Ramos (cell line): ENCODE results near the gene GPR158.
"Not testable (repeated sequence)": the region's sequence is repeated elsewhere in the genome, so short reads cannot be mapped to it uniquely, and the experiment has no call there.

Experiments
- in situ Hi-C: fragments of 300-500 bp; cut with MboI; formaldehyde crosslinking; loops from one replicate; pipeline ENCODE4 v1.14.3; 2022; ENCODE audit warnings: low sequenced_read_pairs; ENCODE audit not compliant: unreplicated experiment

Gene GPR158

DNA sequence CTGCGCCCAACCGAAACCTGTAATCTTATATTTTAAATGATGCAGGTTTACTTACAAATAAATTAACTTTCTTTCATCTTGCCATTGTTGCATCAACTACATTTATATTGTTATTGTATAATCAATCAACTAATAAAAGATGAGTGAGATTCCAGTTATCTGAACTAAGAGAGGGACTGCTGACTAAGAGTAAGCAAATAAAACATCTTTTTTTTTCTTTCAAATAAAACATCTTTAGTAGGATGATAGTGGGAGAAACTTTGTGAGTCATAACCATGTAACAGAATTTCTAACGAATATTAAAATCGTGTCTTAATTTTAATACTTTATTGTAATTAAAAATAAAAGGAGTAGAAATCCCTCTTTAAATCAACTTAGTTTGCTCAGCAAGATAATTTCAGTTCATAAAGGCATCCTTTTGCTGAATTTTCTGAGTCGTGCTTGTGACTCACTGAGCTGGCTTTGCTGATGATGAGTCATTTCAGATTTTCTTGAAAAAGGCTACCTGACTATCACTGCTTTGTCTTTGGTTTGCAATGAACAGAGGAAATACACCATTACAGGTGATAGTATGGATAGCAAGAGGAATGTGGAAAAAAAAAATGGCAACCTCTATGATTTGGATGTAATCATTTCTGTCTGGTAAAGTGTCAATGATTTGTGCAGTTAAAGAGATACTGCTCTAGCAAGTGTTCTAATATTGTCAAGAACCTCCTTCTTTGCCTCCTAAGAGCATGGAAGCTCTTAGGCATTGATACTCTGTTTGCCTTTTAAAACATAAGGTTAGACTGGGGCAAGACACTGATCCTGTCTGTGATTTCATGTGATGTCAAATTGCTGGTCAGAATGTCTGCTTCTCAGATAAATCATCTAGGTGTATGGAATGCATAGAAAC is 119.5 kb downstream of the GPR158 start:
- in situ Hi-C loops = no loop called here

DNA sequence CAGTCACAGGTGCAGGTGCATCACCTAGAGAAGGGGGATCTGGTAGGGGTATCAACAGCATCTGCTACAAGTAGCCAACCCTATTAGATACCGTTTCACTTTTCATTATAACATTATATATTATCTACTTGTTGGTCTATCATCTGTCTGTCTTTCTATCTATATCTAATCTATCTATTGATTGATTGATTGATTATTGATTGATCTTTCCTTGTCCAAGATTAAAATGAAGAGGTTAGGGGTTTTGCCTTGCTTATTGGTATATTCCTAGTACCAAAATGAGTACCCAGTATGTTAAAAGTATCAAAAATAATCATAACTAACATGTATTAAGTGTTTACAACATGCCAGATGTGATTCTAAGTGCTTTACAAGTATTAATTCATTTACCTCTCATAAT is 121.5 kb downstream of the GPR158 start:
- in situ Hi-C loops = no loop called here

GRCh38 chr10:25297466-25297865 is 122.7 kb downstream of the GPR158 start:
- in situ Hi-C loops = no loop called here

- in situ Hi-C loops = no loop called here
These were observed 125.3 kb downstream of the GPR158 start for GRCh38 chr10:25300073-25300472.

- in situ Hi-C loops = no loop called here
These were observed 129.8 kb downstream of the GPR158 start for GRCh38 chr10:25304606-25305005.

DNA sequence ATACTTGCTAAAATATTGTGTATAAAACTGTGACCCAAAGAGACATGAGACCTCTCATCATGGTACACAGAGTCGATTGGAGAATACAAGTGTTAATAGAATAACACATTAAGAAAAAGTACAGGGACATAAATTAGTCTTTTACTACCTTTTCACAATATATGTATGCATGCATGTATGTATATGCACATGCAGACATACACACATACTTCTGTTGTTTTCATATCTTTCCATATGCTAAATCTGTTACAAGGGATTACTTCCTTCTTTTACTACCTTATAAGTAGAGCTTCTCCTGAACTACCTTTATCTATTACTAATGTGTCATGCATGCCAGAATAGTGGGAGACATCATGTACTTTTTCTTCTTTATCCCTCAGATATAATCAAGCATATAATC is 131.6 kb downstream of the GPR158 start:
- in situ Hi-C loops = no loop called here

GRCh38 chr10:25308278-25308677 is 133.5 kb downstream of the GPR158 start:
- in situ Hi-C loops = no loop called here

- in situ Hi-C loops = not testable (repeated sequence)
These were observed 142.9 kb downstream of the GPR158 start for GRCh38 chr10:25317596-25318211.

GRCh38 chr10:25327273-25327672 is 152.5 kb downstream of the GPR158 start:
- in situ Hi-C loops = no loop called here

DNA sequence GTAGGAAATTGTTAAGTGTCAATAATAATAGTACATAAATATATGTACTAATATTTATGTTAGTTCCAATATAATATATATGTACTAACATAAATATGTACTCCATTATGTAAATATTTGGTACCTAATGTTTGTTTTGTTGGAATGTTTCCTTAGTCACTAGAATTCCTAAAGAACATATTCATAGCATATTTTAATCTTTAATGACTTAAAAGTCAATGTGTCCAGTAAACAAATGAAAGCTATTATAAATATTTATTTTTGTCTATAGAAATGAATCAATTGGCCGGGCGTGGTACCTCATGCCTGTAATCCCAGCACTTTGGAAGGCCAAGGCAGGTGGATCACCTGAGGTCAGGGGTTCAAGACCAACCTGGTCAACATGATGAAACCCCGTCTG is 153.6 kb downstream of the GPR158 start:
- in situ Hi-C loops = no loop called here

- in situ Hi-C loops = not testable (repeated sequence)
These were observed 154.8 kb downstream of the GPR158 start for GRCh38 chr10:25329587-25329986.

DNA sequence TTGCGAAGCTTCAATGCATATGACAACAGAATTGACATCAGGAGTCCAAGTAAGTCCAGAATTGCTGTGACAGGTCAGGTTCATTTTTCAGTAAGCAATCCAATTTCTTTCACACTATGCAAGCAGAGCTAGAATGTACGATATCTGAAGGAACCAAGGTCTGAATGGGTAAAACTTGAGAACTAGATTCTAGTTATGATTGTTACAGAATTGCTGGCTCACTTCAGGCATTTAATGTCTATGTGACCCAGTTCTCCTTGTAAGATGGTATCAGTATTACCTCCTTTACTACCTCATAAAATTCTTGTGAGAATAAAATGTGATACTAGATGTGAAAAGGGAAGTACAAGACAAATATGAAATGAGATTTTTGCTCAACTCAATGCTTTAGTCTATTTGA is 159.6 kb downstream of the GPR158 start:
- in situ Hi-C loops = no loop called here

DNA sequence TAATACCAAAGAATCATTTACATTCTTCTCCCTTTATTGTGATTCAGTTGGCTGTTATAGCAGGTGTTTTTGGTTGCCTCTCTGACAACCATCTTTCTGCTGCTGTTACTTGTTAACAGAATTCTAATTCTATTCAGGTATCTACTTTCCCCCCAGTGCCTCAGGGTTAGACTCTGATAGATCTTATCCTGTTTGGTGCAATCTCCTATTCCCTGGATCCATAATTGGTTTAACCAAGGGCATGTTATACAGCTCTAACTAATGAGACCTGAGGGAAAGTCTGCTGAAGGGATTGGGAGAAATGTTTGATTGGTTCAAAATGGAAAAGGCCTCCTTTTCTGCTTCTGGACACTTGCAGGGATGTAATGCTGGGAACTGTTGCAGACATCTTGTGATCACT is 161.5 kb downstream of the GPR158 start:
- in situ Hi-C loops = no loop called here

GRCh38 chr10:25338271-25338670 is 163.5 kb downstream of the GPR158 start:
- in situ Hi-C loops = no loop called here

DNA sequence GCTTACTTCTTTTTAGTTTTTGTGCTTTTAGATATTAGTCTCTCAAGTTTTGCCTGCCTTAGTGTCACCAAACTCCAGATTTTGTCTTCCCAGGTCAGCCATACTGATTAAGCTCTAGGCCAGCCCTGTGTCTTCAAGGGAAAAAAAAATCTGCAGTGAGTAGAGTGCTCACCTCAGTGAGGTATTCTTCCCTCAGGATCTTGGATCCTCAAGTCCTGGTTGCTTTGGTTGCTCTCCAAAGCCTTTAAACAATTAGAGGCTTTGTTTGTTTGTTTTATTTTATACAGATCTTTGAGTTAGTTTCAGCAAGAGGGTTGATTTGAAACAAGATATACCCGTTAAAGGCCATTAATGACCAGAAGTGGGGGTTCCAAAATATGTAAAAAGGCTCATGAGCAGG is 165.2 kb downstream of the GPR158 start:
- in situ Hi-C loops = no loop called here

DNA sequence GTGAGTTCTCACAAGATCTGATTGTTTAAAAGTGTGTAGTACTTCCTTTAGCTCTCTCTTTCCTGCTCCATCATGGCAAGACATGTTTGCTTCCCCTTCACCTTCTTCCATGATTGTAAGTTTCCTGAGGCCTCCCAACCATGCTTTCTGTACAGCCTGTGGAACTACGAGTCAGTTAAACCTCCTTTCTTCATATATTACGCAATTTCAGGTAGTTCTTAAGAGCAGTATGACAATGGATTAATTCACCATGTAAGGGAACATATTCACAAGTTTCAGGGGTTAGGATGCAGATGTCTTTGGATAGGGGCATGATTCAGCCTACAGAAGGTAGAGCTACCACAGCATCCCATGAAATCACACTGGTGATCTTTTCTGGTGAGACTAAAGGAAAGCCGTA is 174.7 kb downstream of the GPR158 start:
- in situ Hi-C loops = no loop called here

DNA sequence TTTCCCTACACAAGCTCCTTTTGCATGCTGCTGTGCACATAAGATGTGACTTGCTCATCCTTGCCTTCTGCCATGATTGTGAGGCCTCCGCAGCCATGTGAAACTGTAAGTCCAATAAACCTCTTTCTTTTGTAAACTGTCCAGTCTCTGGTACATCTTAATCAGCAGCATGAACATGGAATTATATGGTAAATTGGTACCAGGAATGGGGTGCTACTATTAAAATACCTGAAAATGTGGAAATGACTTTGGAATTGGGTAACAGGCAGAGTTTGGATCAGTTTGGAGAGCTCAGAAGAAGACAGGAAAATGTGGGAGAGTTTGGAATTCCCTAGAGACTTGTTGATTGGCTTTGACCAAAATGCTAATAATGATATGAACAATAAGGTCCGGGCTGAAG is 181.8 kb downstream of the GPR158 start:
- in situ Hi-C loops = no loop called here

GRCh38 chr10:25357269-25357668 is 182.5 kb downstream of the GPR158 start:
- in situ Hi-C loops = no loop called here

- in situ Hi-C loops = no loop called here
These were observed 207.4 kb downstream of the GPR158 start for GRCh38 chr10:25382029-25382810.

- in situ Hi-C loops = not testable (repeated sequence)
These were observed 208.1 kb downstream of the GPR158 start for GRCh38 chr10:25382901-25383300.

DNA sequence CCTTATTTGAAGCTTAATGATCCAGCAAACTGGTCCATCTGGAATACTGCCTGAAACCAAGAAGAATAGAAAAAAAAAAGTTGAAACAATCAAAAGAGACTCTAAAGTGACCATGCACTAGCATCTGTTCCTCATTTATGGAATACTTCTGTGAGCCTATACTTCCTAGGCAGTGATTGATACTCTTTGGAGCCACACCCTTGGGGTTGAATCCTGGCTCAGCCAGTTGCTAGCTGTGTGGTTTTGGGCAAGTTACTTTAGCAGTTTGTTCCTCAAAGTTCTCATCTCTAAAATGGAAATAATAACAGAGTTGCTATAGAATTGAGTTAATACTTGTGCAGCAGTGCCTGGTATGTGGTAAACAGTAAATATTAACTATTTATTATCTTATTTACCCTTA is 208.9 kb downstream of the GPR158 start:
- in situ Hi-C loops = no loop called here
